Spleen (tissue), 7 donors: ENCODE data around the gene HORMAD2.
A peak's percentile ranks its signal among the peaks of the same experiment; 100 is the strongest.

Experiments
- POLR2A ChIP-seq, 3 donors: fragments of 450-650 bp; IDR thresholded peaks; one replicate each; pipeline ENCODE4 v1.5.1; 2017; ENCODE audit warnings: antibody characterized with exemption in 3 of 3, mild to moderate bottlenecking in 1 of 3
- TF ChIP-seq, protein P1 (sequence below), 11 experiments: fragments of 200-600 bp in 7 of 11; fragments of 450-650 bp in 4 of 11; sonication (generic) in 4 of 11; IDR thresholded peaks in 8 of 11; conservative IDR thresholded peaks in 3 of 11; 1 replicate in 7 of 11; 2 replicates in 4 of 11; pipeline versions ENCODE4 v1.4.0 to v1.8.0; 2016 to 2021; ENCODE audit warnings: antibody characterized with exemption in 11 of 11, inconsistent platforms in 4 of 11, mild to moderate bottlenecking in 1 of 11
- donor health status: DM: no; HTN: no; CAD: no; lungs with moderate emphysema.
- donor health status: DM: no; HTN: no; CAD: no.
- donor health status: DM: no; HTN: no; CAD: no.

- no peak for TF ChIP-seq POLR2A (IDR thresholded peaks at IDR 0.05)
- TF ChIP-seq, protein P1, sequence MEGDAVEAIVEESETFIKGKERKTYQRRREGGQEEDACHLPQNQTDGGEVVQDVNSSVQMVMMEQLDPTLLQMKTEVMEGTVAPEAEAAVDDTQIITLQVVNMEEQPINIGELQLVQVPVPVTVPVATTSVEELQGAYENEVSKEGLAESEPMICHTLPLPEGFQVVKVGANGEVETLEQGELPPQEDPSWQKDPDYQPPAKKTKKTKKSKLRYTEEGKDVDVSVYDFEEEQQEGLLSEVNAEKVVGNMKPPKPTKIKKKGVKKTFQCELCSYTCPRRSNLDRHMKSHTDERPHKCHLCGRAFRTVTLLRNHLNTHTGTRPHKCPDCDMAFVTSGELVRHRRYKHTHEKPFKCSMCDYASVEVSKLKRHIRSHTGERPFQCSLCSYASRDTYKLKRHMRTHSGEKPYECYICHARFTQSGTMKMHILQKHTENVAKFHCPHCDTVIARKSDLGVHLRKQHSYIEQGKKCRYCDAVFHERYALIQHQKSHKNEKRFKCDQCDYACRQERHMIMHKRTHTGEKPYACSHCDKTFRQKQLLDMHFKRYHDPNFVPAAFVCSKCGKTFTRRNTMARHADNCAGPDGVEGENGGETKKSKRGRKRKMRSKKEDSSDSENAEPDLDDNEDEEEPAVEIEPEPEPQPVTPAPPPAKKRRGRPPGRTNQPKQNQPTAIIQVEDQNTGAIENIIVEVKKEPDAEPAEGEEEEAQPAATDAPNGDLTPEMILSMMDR (IDR thresholded peaks at IDR 0.05 in 8 of 11, conservative IDR thresholded peaks at IDR 0.05 in 3 of 11) = peak in 1 of 11 experiments; percentile 15
Measured at GRCh38 chr22:30196141-30196879, 116.0 kb downstream of the HORMAD2 start.
